ENCODE measurements around the gene CCBE1.

The CCBE1 gene

GRCh38 chr18:59564561-59564960 lies 132.7 kb downstream of the CCBE1 start:
- no peak for DNase-seq

DNA sequence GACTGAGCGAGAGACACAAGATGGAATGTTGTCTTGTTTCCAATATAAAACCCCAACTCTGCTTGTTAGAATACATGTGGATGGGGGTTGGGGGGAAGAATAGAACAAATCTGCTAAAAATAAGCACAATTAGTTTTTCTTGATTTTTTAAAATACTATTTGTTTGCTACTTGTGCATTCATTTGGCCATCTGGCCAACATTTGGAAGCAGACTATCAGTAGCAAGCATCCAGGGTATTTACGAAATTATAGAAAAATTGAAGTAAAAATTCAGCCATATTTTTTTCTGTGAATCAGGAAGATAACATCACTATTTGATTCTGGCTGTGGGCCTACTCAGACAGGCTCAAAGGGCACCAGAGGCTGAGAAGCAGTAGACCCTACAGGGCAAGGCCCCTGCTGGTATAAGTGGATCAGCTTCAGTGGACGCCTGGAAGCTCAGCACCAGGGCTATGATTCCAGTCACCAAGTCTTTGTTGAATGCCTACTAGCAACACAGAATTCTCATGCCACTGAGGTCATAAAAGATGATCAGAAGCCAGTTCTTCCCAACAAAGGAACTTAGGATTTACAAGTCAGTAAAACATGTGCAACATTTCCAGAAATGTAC lies 133.9 kb downstream of the CCBE1 start:
- no peak for DNase-seq

- no peak for DNase-seq
Measured at GRCh38 chr18:59562751-59563150, 134.5 kb downstream of the CCBE1 start.

DNA sequence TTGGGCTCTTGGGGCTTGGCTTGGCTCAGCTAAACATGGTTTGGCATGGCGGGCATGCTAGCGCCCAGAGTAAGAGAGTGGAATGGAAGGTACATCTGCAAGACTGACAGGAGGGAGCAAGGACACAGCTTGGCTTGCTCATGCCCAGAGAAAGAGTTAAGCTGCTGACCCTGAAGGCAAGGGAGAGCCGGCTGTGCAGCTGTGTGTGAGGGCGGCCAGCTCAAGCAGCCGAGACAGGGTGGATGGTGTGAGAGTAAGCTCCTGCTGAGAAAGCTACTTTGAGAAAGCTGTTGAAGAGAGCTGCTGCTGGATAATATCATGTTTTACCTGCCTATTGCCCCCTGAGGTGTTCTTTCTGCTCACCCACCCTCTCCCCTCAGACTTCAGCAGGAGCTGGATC lies 135.6 kb downstream of the CCBE1 start:
- no peak for DNase-seq

DNA sequence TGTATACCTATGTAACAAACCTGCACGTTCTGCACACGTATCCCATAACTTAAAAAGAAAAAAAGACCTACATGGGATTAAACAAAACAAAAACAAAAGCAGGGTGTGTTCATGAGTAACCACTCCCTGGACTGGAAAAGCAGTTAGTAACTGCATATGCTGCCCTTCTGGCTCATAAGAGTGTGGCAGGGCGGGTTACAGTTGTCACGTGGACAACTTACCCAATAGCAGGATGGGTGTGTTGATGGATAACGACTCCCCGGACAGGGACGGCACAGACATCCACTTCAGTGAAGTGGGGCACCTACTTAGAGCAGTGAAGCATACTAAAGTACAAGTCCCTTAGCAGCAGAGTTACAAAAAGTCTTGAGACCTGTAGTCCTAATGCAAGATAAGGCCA lies 136.7 kb downstream of the CCBE1 start:
- DNase-seq, result no peak

DNA sequence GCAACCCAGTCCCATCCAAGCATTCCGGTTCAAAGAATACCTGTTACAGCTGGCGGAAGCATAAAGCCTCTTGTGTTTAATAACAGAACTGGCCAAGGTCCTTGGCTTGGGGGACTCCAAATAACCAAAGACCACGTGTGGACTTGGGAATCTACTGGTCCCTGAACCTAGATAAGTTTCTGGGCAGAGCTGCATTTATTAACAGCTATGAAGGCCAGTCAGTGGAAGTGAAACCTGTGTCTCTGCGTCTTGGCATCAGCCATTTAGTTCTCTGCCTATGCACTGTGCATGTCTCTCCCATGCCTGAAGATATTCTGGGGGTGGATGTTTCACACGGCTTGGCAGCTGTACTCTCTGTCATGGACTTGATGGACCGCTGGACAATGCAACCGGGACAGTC lies 137.7 kb downstream of the CCBE1 start:
- no peak for DNase-seq

GRCh38 chr18:59555995-59556659 lies 141.1 kb downstream of the CCBE1 start:
- no peak for DNase-seq

DNA sequence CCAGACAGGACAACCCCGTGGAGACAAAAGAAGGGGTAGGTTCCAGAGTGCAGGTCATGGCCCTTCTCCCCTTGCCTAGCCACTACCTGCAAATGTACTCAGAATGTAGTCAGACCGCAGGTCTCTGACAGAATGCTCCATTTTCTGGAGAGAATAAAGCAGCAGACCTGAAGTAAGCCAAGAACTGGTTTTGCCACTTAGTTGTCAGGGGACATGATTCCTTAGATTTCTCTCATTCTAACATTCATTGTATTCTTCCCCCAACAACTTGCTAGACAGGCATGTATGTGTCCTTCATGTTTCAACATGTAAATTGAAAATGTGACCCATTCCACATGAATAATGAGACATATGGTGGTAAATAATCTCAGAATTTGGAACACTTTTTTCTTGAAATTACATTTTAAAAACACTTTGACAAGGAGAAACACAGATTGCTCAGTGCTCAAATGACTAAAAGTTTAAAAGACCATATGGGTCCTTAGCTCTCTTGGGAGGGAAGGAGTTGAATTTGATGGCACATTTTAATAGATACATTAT lies 142.4 kb downstream of the CCBE1 start:
- no peak for DNase-seq

DNA sequence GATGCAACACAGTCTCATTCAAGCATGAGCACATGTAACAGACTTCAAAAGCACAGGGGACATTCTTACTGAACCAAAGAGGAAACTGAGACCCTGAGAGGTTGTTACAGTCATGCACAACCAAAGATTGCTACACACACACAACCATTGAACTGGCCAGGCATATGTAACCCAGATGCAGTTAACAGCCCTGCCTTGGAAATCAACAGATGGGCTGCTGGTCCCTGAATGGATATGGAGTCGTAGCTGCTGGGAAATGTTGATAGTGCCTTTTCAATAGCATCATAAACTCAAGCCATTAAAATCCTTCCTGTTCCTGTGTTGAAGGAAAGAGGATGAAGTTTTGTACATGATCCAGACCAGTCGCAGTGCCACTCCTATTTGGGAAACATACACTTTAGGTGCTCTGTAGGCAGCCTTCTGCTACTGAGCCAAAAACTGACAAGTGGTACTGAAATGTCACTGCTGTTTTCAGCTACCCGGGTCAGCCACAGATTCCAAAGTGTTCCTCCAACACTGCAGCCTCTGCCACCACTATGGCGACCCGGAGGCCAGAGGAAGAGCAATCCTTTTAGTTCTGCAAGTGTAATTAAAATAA lies 143.9 kb downstream of the CCBE1 start:
- no peak for DNase-seq

DNA sequence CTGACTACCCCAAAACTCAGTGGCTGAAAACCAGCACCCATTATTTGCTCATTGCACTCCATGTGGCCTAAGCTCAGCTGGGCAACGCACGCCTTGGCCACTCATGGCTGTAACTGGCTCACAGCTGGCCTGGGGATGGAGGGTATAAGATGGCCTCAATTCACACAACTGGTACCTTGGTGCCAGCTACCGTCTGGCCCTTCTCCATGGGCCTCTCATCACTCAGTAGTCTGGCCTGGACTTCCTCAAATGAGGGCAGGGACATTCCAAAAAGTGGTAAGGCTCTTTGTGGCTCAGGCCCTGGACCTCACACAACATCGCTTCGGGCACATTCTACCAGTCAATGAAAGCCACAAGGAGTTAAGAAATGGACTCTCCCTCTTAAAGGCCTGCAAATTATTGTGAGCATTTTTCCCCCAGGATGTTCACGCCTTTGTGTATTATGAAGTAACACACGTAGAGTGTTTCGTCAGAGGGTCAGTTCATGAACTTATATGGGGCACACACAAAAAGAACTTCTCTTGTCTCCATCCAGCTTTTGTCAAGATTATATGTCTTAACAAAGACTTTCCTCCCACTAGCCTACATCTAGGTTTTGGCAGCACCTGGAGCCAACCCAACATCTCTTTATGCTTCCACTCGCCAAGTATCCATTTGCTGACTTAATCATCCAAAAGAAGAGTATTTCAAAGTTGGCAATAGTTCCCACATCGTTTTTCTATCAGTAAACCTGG lies 145.2 kb downstream of the CCBE1 start:
- DNase-seq, result no peak

GRCh38 chr18:59550174-59550516 lies 147.1 kb downstream of the CCBE1 start:
- no peak for DNase-seq

- no peak for DNase-seq
Measured at GRCh38 chr18:59549503-59550173, 147.6 kb downstream of the CCBE1 start.

- peak; percentile 63 for DNase-seq
Measured at GRCh38 chr18:59547581-59548182, 149.5 kb downstream of the CCBE1 start.

DNA sequence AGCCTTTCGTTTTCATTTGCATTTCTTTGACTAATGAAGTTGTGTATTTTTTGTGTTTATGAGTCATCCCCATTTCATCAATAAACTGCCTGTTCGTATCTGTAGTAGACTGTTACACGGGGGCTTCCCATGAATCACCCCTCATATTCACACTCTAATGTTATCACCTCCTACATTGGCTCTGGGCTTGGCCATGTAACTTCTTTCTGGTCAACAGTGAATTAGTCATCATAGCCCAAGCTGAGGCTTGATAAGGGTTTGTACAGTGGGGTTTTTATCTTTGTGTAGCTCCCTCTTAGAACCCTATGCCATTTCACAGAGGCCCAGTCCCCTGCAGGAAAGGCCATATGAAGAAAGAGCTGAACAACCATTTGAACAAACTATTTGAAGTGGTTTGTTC lies 151.0 kb downstream of the CCBE1 start:
- DNase-seq, result peak; percentile 84

DNA sequence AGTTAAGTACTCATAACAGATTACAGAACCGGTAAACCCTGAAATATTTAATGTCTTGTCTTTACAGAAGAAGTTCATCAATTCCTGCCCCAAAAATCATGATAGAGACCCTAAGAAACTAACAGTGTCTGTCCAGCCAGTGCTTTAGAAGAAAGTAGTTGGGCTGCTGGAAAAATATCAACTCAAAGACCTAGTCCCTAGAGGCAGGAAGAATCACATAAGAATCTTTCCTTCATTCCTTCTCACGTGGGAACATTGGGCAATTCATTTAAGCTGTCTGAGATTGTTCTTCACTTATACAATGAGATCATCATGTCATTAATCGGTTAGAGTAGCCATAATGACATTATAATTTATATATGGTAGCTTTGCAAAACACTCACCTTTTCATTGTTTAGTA lies 156.4 kb downstream of the CCBE1 start:
- DNase-seq, result no peak

DNA sequence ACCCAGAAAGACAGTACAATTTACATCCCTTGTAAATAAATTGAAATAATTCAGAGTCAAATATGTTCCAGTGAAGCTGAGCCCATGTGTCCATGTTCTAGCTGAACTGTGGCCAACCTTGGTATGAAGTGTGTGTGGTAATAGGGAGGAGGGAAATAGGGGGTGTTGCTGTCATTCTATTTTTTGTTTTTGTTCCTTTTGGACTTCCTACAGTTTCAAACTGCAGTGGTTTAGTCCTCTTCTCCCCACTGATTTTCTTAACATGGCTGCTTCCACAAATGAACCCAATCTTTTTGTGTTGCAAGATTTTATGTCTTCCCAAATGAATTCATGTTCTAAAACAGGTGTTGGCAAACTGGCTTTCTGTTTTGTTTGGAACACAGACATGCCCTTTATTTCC lies 156.9 kb downstream of the CCBE1 start:
- no peak for DNase-seq

DNA sequence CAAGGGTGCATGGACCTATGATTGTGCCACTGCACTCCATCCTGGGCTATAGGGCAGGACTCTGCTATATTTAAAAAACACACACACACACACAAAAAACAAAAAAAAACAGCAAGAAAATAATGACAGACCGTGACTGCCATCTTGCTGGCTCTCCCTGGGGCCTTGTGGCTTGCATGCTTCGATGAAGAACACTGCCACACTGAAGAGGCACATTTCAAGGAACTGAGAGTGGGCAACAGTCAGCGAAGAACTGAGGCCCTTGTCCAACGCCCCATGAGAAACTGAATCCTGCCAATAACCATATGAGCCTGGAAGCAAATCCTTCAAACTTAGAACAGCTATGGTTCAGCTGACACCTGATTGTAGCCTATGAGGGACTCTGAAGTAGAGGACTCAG lies 158.1 kb downstream of the CCBE1 start:
- no peak for DNase-seq

GRCh38 chr18:59537579-59537978 lies 159.6 kb downstream of the CCBE1 start:
- no peak for DNase-seq

- no peak for DNase-seq
Measured at GRCh38 chr18:59536166-59536565, 161.1 kb downstream of the CCBE1 start.

- no peak for DNase-seq
Measured at GRCh38 chr18:59535055-59535454, 162.2 kb downstream of the CCBE1 start.

- DNase-seq, result no peak
Measured at GRCh38 chr18:59528866-59529265, 168.4 kb downstream of the CCBE1 start.

DNA sequence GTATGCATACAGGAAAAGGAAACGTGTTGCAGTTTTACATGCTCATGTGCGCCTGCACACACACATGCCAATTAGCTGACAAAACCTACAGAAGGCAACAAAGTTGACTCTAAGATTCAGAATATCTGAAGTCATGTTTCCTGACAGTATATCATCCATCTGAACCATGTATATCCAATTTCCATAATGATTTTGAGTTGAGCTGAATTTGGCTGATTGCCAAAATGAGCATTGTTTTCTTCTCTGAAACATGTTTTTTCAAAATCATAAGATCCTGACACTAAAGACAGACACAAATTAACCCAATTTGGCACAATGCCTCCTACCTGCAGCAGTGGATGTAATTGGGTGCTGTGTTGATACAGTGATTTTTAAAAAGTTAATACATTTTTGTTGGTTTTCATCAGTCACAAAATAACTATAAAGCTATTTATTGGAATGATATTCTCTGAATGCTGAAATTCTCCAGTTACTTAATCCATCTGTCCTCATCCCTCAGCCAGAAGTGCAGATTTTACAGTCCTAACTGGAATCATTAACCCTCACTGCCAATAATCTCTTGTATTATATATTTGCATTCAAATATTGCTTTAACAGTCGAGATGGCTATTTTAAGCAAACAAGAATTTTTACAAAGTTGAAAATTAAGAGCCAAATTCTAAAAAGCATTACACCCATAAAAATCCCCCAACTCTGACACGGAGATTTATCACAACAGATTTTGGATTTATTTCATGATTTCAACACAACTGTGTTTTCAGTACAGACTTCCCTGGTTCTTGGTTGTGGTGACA lies 176.5 kb downstream of the CCBE1 start:
- DNase-seq, result no peak
